K562 (cell line): ENCODE data around the gene CTSF. TPM values are rescaled to one million over a fixed set of nuclear protein-coding genes. Genes with fewer than 3 reads are reported as not detected.
A peak's percentile ranks its signal among the peaks of the same experiment; 100 is the strongest.

Experiments
- GATAD2B ChIP-seq: fragments of 450-650 bp; IDR thresholded peaks from 2 replicates; pipeline ENCODE4 v1.6.1; 2017; ENCODE audit warnings: mild to moderate bottlenecking, borderline replicate concordance
- GMEB1 ChIP-seq: fragments of 250-450 bp; sonication (Bioruptor Pico); IDR thresholded peaks from 2 replicates; pipeline ENCODE4 v1.4.0; 2020; ENCODE audit warnings: mild to moderate bottlenecking
- ZBTB40 ChIP-seq, 2 experiments: fragments of 450-650 bp in 1 of 2; sonication (generic) in 1 of 2; formaldehyde crosslinking in 1 of 2; IDR thresholded peaks; 2 replicates each; pipeline versions ENCODE4 v1.7.1 to v1.9.0; 2016 to 2022; ENCODE audit warnings: inconsistent platforms in 1 of 2, mild to moderate bottlenecking in 1 of 2, missing genetic modification reagents in 1 of 2
- ZNF398 ChIP-seq: fragments of 250-450 bp; sonication (Bioruptor Pico); IDR thresholded peaks from 2 replicates; pipeline ENCODE4 v1.8.0; 2021; ENCODE audit warnings: moderate library complexity, mild to moderate bottlenecking, inconsistent platforms
- polyA plus RNA-seq, 8 experiments: library from polyadenylated mRNA; depleted of rRNA in 4 of 8; stranded (reverse) in 5 of 8; unstranded in 3 of 8; fragments of >200 nt; fragmentation: Nextera tagmentation in 2 of 8; fragmentation: Illumina TruSeq in 1 of 8; extraction: Ambion mirVana in 2 of 8; extraction: Trizol in 1 of 8; gene quantifications; 2 replicates each; pipeline versions ENCODE4 v1.2.1 to v1.2.3, GENCODE V29; 2011 to 2014; ENCODE audit warnings: inconsistent platforms in 1 of 8, missing spikeins in 1 of 8
- total RNA-seq, 7 experiments: library from RNA; depleted of rRNA in 6 of 7; stranded (reverse); fragments of >200 nt in 6 of 7; fragmentation: Illumina TruSeq in 2 of 7; extraction: Trizol in 2 of 7; gene quantifications; 2 replicates each; pipeline versions ENCODE4 v1.2.1 to v1.2.3, GENCODE V29; 2011 to 2021; ENCODE audit warnings: low replicate concordance in 1 of 7
- TF ChIP-seq, protein P1 (sequence below): conservative IDR thresholded peaks from 2 replicates; pipeline ENCODE4 v1.6.1; 2011; ENCODE audit warnings: low read depth, mild to moderate bottlenecking, low read length; ENCODE audit not compliant: control insufficient read depth
- TF ChIP-seq, protein P2 (sequence below): fragments of 450-650 bp; IDR thresholded peaks from 2 replicates; pipeline ENCODE4 v1.6.1; 2017; ENCODE audit warnings: mild to moderate bottlenecking, moderate library complexity

The CTSF gene
- total and polyA plus RNA-seq, 9 of the 15 experiments (the other 6 are each of a cell fraction or from before 2014, with no cell fraction given): 0.41 to 10.5 (median 3.8) TPM

DNA sequence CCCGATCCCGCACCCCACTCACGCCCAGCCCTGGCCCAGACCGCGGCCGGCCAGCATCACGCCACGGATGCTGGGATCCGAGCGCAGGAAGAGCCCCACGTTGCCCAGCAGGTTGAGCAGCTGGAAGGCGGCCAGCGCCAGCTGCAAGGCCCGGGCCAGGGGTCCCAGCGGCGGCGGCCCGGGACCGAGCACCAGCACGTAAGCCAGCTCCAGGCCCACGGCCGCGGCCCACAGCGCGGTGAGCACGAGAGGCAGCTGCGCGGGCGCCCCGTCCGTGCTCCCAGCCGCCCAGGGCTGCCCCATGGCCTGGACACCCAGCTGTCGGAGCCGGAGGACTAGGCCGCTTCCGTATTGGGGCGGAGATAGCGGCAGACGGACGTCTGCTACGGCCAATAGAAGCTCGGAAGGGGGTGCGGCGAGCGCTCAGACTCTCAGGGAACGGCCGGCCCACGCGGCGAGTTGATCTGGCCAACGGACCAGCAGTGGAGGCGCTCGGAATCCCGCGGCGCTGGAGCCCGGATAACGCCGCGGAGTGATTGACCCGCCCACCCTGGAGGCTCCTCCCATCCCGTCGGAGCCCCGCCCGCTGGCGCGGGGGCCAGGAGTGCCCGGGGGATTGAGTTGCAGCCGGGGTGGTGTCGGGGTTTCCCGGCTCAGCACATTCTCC lies 22.6 kb downstream of the CTSF start, which contains the start of gene ZDHHC24 (continued):
- no peak for TF ChIP-seq ZNF398
- TF ChIP-seq GATAD2B: peak; percentile 76; the same call in 1 of the 2 replicates
- TF ChIP-seq, protein P1, sequence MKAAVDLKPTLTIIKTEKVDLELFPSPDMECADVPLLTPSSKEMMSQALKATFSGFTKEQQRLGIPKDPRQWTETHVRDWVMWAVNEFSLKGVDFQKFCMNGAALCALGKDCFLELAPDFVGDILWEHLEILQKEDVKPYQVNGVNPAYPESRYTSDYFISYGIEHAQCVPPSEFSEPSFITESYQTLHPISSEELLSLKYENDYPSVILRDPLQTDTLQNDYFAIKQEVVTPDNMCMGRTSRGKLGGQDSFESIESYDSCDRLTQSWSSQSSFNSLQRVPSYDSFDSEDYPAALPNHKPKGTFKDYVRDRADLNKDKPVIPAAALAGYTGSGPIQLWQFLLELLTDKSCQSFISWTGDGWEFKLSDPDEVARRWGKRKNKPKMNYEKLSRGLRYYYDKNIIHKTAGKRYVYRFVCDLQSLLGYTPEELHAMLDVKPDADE: peak; percentile 82
- peak; percentile 16; the same call in 1 of the 2 replicates for TF ChIP-seq ZBTB40 (IDR thresholded peaks at IDR 0.05)
- TF ChIP-seq ZBTB40 (CRISPR knock-in tag; IDR thresholded peaks at IDR 0.05): no peak
- TF ChIP-seq GMEB1 (CRISPR knock-in tag): peak; percentile 64
- TF ChIP-seq, protein P2, sequence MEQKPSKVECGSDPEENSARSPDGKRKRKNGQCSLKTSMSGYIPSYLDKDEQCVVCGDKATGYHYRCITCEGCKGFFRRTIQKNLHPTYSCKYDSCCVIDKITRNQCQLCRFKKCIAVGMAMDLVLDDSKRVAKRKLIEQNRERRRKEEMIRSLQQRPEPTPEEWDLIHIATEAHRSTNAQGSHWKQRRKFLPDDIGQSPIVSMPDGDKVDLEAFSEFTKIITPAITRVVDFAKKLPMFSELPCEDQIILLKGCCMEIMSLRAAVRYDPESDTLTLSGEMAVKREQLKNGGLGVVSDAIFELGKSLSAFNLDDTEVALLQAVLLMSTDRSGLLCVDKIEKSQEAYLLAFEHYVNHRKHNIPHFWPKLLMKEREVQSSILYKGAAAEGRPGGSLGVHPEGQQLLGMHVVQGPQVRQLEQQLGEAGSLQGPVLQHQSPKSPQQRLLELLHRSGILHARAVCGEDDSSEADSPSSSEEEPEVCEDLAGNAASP: no peak
